HG03469 (cell line): ENCODE results near the gene ZNF496.
"Not testable (repeated sequence)": the region's sequence is repeated elsewhere in the genome, so short reads cannot be mapped to it uniquely, and the experiment has no call there.

ENCODE experiments used
- ATAC-seq: cut with Tn5 transposase; IDR thresholded peaks from one replicate; pipeline ENCODE4 v1.9.1; 2021; ENCODE audit warnings: mild to moderate bottlenecking, moderate library complexity, moderate number of reproducible peaks; ENCODE audit not compliant: unreplicated experiment

The ZNF496 gene

GRCh38 chr1:247331525-247332214 lies at the start of gene ZNF496:
Gene ZNF496 (minus strand): TSS chr1:247331867. CDS start chr1:247329578, 2,289 bp downstream.
- peak; percentile 45 for ATAC-seq

- ATAC-seq: no peak
Observed at GRCh38 chr1:247378334-247379073, 46.8 kb upstream of the ZNF496 start.

- not testable (repeated sequence) for ATAC-seq
Observed at GRCh38 chr1:247377656-247378055, 46.0 kb upstream of the ZNF496 start.

GRCh38 chr1:247376659-247377058 lies 45.0 kb upstream of the ZNF496 start:
- no peak for ATAC-seq

- ATAC-seq: no peak
Observed at GRCh38 chr1:247375747-247376146, 44.1 kb upstream of the ZNF496 start.

- ATAC-seq: not testable (repeated sequence)
Observed at GRCh38 chr1:247374651-247375334, 43.1 kb upstream of the ZNF496 start.

GRCh38 chr1:247373721-247374141 lies 42.1 kb upstream of the ZNF496 start:
- ATAC-seq: no peak

- no peak for ATAC-seq
Observed at GRCh38 chr1:247371801-247372259, 40.2 kb upstream of the ZNF496 start.

GRCh38 chr1:247370786-247371732 lies 39.4 kb upstream of the ZNF496 start:
- ATAC-seq: no peak

- no peak for ATAC-seq
Observed at GRCh38 chr1:247368490-247369145, 37.0 kb upstream of the ZNF496 start.

- no peak for ATAC-seq
Observed at GRCh38 chr1:247367786-247368422, 36.2 kb upstream of the ZNF496 start.

- no peak for ATAC-seq
Observed at GRCh38 chr1:247366926-247367645, 35.4 kb upstream of the ZNF496 start.

GRCh38 chr1:247366345-247366744 lies 34.7 kb upstream of the ZNF496 start:
- not testable (repeated sequence) for ATAC-seq

- no peak for ATAC-seq
Observed at GRCh38 chr1:247365023-247365422, 33.4 kb upstream of the ZNF496 start.

- not testable (repeated sequence) for ATAC-seq
Observed at GRCh38 chr1:247363000-247363399, 31.3 kb upstream of the ZNF496 start.

GRCh38 chr1:247362153-247362552 lies 30.5 kb upstream of the ZNF496 start:
- no peak for ATAC-seq

GRCh38 chr1:247360991-247361731 lies 29.5 kb upstream of the ZNF496 start:
- ATAC-seq: no peak
